Epidermal melanocyte (primary cell): ENCODE data around the gene SYT1.

Experiments
- DNase-seq: peaks from one replicate; pipeline ENCODE4 v3.0.0; 2011; ENCODE audit warnings: low spot score; ENCODE audit not compliant: insufficient read length

SYT1 gene

GRCh38 chr12:79056775-79057174 is 192.2 kb downstream of the SYT1 start:
- no peak for DNase-seq

GRCh38 chr12:79057540-79057939 is 193.0 kb downstream of the SYT1 start:
- DNase-seq: no peak

GRCh38 chr12:79058342-79058741 is 193.8 kb downstream of the SYT1 start:
- no peak for DNase-seq

- DNase-seq: no peak
Measured at GRCh38 chr12:79059557-79059956, 195.0 kb downstream of the SYT1 start.

- no peak for DNase-seq
Measured at GRCh38 chr12:79063258-79063657, 198.7 kb downstream of the SYT1 start.

- no peak for DNase-seq
Measured at GRCh38 chr12:79067977-79068376, 203.4 kb downstream of the SYT1 start.

- no peak for DNase-seq
Measured at GRCh38 chr12:79069009-79069408, 204.4 kb downstream of the SYT1 start.

GRCh38 chr12:79071498-79071897 is 206.9 kb downstream of the SYT1 start:
- DNase-seq: no peak

GRCh38 chr12:79073506-79073905 is 208.9 kb downstream of the SYT1 start:
- no peak for DNase-seq

GRCh38 chr12:79082595-79082994 is 218.0 kb downstream of the SYT1 start:
- DNase-seq: no peak

- no peak for DNase-seq
Measured at GRCh38 chr12:79083181-79083580, 218.6 kb downstream of the SYT1 start.

- no peak for DNase-seq
Measured at GRCh38 chr12:79085106-79085682, 220.6 kb downstream of the SYT1 start.

- DNase-seq: no peak
Measured at GRCh38 chr12:79086541-79087296, 222.1 kb downstream of the SYT1 start.

GRCh38 chr12:79098530-79098929 is 234.0 kb downstream of the SYT1 start:
- no peak for DNase-seq

GRCh38 chr12:79108962-79109361 is 244.4 kb downstream of the SYT1 start:
- DNase-seq: no peak

- DNase-seq: no peak
Measured at GRCh38 chr12:79114896-79115295, 250.3 kb downstream of the SYT1 start.

GRCh38 chr12:79115743-79116142 is 251.2 kb downstream of the SYT1 start:
- DNase-seq: no peak

GRCh38 chr12:79119796-79120195 is 255.2 kb downstream of the SYT1 start:
- DNase-seq: no peak

GRCh38 chr12:79121486-79121885 is 256.9 kb downstream of the SYT1 start:
- no peak for DNase-seq

- DNase-seq: no peak
Measured at GRCh38 chr12:79124385-79124784, 259.8 kb downstream of the SYT1 start.

- DNase-seq: no peak
Measured at GRCh38 chr12:79125358-79125757, 260.8 kb downstream of the SYT1 start.

GRCh38 chr12:79127271-79127751 is 262.7 kb downstream of the SYT1 start:
- no peak for DNase-seq

- no peak for DNase-seq
Measured at GRCh38 chr12:79128956-79129355, 264.4 kb downstream of the SYT1 start.
